Hair follicular keratinocyte (primary cell): Measurements from ENCODE around the gene CCDC194. TPM values are rescaled to one million over a fixed set of nuclear protein-coding genes. Genes with fewer than 3 reads are reported as not detected.

Source experiments
- total RNA-seq: library from RNA; depleted of rRNA; stranded (reverse); fragments of >200 nt; gene quantifications from 2 replicates; pipeline ENCODE4 v1.2.3, GENCODE V29; 2015

The CCDC194 gene, protein sequence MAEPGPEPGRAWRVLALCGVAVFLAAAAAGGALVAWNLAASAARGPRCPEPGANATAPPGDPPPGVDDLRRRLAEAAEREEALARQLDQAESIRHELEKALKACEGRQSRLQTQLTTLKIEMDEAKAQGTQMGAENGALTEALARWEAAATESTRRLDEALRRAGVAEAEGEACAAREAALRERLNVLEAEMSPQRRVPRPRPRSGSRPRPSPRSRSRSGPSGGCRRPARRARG
- not detected in 2 replicates for total RNA-seq

DNA sequence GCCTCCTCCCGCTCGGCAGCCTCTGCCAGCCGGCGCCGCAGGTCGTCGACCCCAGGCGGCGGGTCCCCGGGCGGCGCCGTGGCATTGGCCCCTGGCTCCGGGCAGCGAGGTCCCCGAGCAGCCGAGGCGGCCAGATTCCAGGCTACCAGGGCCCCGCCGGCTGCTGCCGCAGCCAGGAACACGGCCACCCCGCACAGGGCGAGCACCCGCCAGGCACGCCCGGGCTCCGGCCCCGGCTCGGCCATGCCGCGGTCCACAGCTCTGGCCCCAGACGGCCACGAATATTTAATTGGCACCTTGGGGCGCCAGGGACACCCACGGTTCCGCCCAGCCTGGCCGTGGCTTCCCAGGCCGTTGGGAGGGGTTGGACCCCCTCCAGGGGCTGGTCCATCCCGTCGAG, at the start of gene CCDC194:
TSS of gene CCDC194 (minus strand) at position 283 of the 400 bp plus-strand sequence. CDS start at position 245, 38 bp downstream.

DNA sequence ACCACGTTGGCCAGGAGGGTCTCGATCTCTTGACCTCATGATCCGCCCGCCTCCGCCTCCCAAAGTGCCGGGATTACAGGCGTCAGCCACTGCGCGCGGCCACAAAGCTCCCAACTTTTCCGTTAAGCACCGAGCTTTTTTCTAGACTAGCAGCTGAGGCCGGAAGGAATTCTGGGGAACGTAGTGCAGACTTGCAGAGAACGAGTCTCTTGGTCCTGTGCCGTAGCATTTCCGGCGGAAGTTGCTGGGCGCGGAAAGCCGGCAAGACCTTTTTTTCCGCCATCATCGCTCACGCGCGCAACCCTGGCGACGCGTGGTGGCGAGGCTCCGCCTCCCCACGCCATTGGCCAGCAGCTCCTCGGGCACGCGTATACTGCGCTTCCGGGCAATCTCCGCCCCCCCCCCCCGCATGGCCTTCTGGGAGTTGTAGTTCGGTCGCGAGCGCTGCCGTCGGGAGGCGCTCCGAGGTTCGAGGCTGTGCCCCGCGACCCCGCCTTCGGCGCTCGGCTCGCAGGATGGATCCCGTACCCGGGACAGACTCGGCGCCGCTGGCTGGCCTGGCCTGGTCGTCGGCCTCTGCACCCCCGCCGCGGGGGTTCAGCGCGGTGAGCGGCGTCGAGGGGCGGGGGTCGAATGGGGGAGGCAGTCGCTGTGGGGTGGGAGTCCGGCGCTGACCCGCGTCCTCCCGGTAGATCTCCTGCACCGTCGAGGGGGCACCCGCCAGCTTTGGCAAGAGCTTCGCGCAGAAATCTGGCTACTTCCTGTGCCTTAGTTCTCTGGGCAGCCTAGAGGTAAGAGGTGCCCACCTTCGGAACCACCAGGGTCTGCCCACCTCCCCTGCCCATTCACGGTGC, 25.9 kb upstream of the CCDC194 start, which contains the start of gene MVB12A:
TSS of gene MVB12A (plus strand) at position 427 of the 854 bp plus-strand sequence. CDS start at position 516, 89 bp downstream.

DNA sequence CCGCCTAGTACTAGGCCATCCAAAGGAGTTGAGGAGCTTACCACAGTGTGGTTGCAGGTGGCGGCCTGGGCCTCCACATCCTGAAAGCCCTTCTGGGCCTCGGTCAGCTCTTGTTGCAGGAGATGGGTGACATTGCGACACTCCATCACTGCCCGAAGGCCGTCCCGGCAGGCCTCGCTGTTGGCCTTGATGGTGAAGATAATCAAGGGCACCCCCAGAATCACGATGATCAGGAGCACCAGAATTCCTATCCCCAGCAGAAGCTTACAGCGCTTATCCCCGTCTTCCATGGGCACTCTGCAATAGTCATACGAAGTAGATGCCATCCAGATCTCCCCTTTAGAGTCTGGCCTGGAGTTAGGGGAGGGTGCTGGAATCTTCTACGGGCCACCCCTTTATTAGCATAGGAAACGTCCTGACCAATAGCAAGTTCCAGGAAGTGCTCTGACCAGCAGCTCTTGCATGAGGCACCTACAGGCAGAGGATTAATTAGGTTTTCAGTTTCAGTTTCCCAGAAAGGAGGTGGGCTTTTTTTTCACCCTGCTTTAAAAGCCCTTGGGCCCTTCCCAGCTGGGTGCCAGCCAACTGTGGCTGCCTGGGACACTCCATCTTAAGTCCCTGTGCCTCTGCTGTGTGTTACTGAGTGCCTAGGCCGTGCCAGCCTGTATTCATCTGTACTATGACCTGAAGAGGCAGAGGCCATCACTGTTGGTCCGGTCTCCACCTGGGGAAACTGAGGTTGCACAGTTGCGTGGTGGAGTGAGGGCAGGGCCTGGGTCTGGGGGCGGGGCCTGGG, 11.5 kb upstream of the CCDC194 start, which contains the start of gene BST2:
TSS of gene BST2 (minus strand) at position 381 of the 796 bp plus-strand sequence. CDS start at position 326, 55 bp downstream.

DNA sequence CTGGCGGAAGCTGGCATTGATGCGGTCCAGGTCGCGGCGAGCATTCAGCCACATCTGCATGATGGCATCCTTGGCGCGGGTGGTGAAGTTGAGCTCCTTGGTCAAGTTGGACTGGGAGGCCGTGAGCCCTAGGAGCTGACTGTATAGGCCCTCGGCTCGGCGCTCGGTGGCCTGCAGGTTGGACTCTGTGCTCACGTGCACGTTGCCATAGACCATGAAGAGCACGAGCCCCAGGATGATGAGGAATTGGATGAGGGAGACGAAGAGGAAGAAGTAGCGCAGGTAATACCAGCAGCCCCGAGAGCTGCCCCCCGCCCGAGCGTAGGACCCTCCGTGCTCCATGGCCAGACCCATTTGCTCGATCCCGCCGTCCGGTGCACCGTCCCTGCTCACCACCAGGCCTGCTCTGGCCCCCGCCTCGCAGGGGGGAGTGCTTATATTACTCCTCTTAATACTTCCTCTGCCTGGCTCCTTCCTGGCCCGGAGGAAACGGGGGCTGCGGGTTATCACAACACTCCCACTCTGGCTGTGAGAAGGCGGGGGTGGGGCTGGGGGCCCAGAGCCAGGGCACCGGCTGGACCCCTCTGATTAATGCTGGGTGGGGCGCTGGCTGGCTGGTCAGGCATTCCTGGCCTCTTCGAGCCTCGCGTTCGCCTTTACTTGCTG, 16.9 kb downstream of the CCDC194 start, which contains the start of gene PLVAP:
TSS of gene PLVAP (minus strand) at position 408 of the 666 bp plus-strand sequence. CDS start at position 354, 54 bp downstream.

Other genes starting within 250 kb of the CCDC194 start
- 16.8 and 19.1 TPM in 2 replicates for gene USE1, start 178.8 kb downstream of the CCDC194 start, total RNA-seq
- gene OCEL1, start 168.0 kb downstream of the CCDC194 start, total RNA-seq = 2.8 and 5.5 TPM in 2 replicates
- gene NR2F6, start 148.3 kb downstream of the CCDC194 start, total RNA-seq = 77.4 and 94.2 TPM in 2 replicates
- gene USHBP1, start 129.5 kb downstream of the CCDC194 start, total RNA-seq = not detected in 2 replicates
- gene BABAM1, start 126.8 kb downstream of the CCDC194 start, total RNA-seq = 62.6 and 101 TPM in 2 replicates
- 0.62 and 0.76 TPM in 2 replicates for gene ANKLE1, start 112.3 kb downstream of the CCDC194 start, total RNA-seq
- 19.6 and 20.1 TPM in 2 replicates for gene ABHD8, start 90.8 kb downstream of the CCDC194 start, total RNA-seq
- 46.9 and 81.8 TPM in 2 replicates for gene MRPL34, start 88.3 kb downstream of the CCDC194 start, total RNA-seq
- gene DDA1, start 84.6 kb downstream of the CCDC194 start, total RNA-seq = 17.1 and 31.0 TPM in 2 replicates
- gene ANO8, start 59.3 kb downstream of the CCDC194 start, total RNA-seq = 1.3 and 3.9 TPM in 2 replicates
- 22.2 and 32.7 TPM in 2 replicates for gene GTPBP3, start 56.6 kb downstream of the CCDC194 start, total RNA-seq
- not detected in 2 replicates for gene PLVAP, start 16.9 kb downstream of the CCDC194 start, total RNA-seq
- 0.08 and 0.47 TPM in 2 replicates for gene BST2, start 11.4 kb upstream of the CCDC194 start, total RNA-seq
- gene MVB12A, start 25.9 kb upstream of the CCDC194 start, total RNA-seq = 62.6 and 85.3 TPM in 2 replicates
- gene TMEM221, start 54.5 kb upstream of the CCDC194 start, total RNA-seq = not detected in 2 replicates
- gene NXNL1, start 66.7 kb upstream of the CCDC194 start, total RNA-seq = not detected in 2 replicates
- 8.1 and 21.4 TPM in 2 replicates for gene SLC27A1, start 76.3 kb upstream of the CCDC194 start, total RNA-seq
- gene PGLS, start 117.5 kb upstream of the CCDC194 start, total RNA-seq = 90.5 and 110 TPM in 2 replicates
- gene COLGALT1, start 161.5 kb upstream of the CCDC194 start, total RNA-seq = 92.9 and 107 TPM in 2 replicates